ENCODE data around the gene SETD3. TPM values are rescaled to one million over a fixed set of nuclear protein-coding genes. Genes with fewer than 3 reads are reported as not detected.

Gene SETD3
- total RNA-seq, 1 donor from 2014 or later, result 52.9 TPM

GRCh38 chr14:99502989-99503421 is 22.3 kb upstream of the SETD3 start:
- intact Hi-C loops (cut with micrococcal nuclease), result no loop called here

GRCh38 chr14:99497894-99498293 is 17.2 kb upstream of the SETD3 start:
- intact Hi-C loops (cut with micrococcal nuclease), result no loop called here

GRCh38 chr14:99497341-99497740 is 16.7 kb upstream of the SETD3 start:
- intact Hi-C loops (cut with micrococcal nuclease), result no loop called here

DNA sequence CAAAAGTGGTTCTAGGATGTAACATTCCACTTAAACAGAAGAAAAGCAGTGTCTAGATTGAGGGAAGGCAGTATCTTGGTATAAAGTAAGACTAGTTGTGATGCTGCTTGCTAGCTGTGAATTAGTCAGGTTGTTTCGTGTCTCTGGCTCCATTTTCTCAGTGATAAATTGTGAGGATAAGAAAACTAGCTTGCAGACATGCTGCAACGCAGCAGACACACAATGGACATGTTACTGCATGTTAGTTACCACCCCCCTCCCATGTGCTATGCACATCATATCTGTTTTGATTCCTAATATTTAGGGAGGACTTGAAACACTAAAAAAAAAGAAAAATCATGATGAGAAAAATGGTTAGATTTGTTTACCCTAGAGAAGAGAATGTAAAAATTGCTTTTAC is 3.4 kb upstream of the SETD3 start:
- intact Hi-C loops (cut with micrococcal nuclease), result loop anchor here (5.0 to 10.0 kb wide), 3 partner anchors 217 to 751 kb away; partner anchors contain the start of genes EVL and YY1

- intact Hi-C loops (cut with micrococcal nuclease), result loop anchor here (1.0 to 10.0 kb wide), 5 partner anchors 123 to 753 kb away; partner anchors contain the start of genes CCDC85C, CYP46A1, EVL and YY1
These were observed 1.1 kb upstream of the SETD3 start for GRCh38 chr14:99481745-99482099.

- intact Hi-C loops (cut with micrococcal nuclease), result loop anchor here (1.0 to 10.0 kb wide), 5 partner anchors 123 to 754 kb away; partner anchors contain the start of genes CCDC85C, CYP46A1, EVL and YY1
These were observed 472 bp upstream of the SETD3 start, which contains the start of gene CCNK for GRCh38 chr14:99480917-99481744. Gene CCNK, plus strand, starts transcription at chr14:99481409. Its CDS starts 11,269 bp downstream, at chr14:99492678.

GRCh38 chr14:99479160-99479905 is 1.3 kb downstream of the SETD3 start:
- intact Hi-C loops (cut with micrococcal nuclease), result no loop called here

DNA sequence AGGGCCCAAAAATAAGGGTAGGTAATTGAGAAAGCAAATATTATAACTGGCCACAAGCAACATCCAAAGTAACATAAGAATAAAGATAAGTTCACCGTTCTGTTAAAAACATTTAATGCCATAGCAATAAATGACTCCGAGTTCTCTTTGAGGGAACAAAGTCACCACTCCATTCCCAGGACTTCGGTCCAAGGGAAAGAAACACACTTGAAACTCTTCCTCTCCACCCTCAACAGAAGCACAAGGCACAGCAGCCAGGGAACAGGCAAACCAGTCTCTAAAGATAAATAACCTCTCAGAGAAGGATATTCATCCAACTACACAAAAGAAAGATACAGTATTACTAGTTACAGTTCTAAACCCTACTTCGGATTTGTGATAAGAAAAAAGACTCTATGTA is 2.5 kb downstream of the SETD3 start:
- intact Hi-C loops (cut with micrococcal nuclease), result no loop called here

GRCh38 chr14:99476864-99477263 is 3.8 kb downstream of the SETD3 start:
- intact Hi-C loops (cut with micrococcal nuclease), result no loop called here

DNA sequence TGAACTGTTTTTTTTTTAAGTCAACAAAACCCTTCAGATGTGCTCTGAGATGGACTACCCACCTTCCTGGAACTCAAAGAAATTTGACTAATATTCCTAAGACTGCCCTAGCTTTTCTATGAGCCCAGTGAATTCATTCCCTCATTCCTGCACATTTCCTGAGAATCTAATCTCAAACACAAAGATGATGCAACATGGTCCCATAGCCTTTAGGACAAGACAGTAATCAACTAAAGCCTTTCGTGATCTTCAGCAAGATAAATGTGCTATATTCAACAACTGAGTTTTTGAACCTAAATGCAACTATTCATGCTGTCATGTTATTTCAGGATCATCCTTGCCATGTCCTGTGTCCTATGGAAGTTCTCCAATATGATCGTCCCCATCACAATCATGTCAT is 5.0 kb downstream of the SETD3 start:
- intact Hi-C loops (cut with micrococcal nuclease), result no loop called here

DNA sequence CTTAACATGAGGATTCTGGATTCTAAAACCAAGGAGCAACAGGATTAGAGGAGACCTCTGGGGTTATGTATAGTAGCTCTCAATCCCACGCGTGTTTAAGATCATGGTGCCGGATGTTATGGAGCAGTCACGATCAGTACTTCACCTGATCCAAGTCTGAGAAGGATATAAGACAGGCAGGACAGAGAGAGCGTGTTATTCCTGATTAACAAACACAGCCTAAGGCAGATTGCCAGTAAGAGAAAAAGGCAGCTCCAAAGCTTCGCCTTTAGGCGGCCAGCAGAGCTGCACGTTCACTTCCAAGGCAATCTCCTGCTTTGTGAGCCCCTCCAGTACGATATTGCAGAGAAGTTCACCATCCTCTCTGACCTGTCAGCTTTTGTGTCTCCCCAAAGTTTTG is 5.5 kb downstream of the SETD3 start:
- intact Hi-C loops (cut with micrococcal nuclease), result no loop called here

GRCh38 chr14:99473458-99473857 is 7.2 kb downstream of the SETD3 start:
- intact Hi-C loops (cut with micrococcal nuclease), result no loop called here

- intact Hi-C loops (cut with micrococcal nuclease), result no loop called here
These were observed 7.7 kb downstream of the SETD3 start for GRCh38 chr14:99472937-99473336.

DNA sequence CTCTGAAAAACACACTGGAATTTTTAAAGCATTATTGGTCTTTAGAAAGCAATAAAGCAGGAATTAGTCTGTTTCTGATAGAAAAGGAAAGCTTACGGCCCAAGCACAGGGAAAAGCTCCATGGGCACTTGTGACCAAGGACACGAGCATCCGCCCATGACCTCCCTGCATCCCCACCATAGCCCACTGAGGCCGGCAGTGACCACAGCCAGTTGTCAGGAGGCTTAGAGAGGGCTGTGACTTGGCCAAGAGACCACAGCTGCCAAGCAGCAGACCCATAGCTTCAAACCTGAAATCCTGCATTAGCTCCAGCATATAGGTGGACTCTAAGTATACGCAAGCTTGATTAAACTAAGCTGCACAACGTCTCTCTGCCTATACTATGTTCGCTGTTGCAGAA is 8.9 kb downstream of the SETD3 start:
- intact Hi-C loops (cut with micrococcal nuclease), result no loop called here

DNA sequence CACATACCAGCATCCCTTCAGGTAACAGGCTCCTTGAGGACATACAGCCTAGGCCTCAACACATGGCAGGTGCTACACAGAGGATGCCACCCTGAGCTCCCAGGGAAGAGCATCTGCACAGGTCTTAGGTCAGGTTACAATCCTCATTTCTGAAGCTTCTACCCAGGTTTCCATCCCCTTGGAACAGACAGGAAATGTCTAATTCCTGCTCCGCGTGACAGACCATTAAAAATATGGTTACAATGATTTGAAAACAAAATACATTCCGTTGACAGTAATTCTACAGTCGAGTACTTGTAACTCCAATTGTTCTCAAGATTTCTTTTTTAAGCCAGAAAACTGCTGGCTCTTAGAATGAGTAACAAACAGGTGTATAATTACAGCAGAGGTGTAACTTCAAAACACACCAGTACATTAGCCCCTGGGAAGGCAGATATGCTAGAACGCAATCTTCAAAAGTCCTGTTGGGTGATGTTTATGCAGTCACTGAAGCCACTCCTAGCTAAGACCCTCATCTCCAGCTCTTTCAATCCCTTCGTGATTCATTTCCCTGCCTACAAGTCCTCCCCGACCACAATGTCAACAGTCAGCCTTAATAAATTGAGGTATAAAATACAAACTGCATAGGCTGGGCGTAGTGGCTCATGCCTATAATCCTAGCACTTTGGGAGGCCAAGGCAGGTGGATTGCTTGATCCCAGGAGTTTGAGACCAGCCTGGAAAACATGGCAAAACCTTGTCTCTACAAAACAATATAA is 11.6 kb downstream of the SETD3 start:
- intact Hi-C loops (cut with micrococcal nuclease), result no loop called here

DNA sequence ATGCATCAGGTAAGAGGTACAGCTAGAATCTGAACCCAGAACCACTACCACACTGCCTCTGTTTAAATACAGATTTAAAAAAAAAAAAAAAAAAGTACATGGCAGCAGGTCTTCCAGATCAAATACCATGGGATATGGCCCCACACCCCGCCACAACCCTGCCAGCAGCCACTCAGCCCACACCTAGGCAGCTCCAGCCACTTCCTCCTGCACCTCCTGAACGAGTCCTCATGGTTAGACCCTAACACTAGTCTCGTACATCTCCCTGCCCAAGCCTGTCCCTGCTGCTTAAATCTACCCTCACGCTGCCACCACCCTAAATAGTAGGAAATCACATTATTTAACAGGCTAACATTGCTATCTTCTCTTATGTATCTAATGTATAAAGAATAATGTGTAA is 12.6 kb downstream of the SETD3 start:
- intact Hi-C loops (cut with micrococcal nuclease), result no loop called here

- intact Hi-C loops (cut with micrococcal nuclease), result no loop called here
These were observed 13.2 kb downstream of the SETD3 start for GRCh38 chr14:99467336-99468078.

DNA sequence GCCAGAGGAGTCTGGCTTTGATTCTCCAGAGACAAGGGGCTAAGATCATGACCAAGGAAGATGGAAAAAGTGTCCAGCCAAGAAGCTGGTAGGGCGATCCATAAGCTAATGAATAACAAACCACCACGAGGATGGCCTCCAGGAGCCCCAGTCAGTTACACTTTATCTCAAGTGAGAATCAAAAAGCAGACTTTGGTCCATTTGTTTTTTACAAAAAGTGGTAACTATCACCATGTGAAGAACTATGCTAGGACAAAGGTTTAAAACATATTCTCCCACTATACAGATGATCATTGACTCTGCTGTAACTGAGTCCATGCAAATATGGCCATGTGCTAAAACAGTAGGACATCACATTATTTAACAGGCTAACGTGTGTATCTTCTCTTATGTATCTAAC is 13.9 kb downstream of the SETD3 start:
- intact Hi-C loops (cut with micrococcal nuclease), result no loop called here

DNA sequence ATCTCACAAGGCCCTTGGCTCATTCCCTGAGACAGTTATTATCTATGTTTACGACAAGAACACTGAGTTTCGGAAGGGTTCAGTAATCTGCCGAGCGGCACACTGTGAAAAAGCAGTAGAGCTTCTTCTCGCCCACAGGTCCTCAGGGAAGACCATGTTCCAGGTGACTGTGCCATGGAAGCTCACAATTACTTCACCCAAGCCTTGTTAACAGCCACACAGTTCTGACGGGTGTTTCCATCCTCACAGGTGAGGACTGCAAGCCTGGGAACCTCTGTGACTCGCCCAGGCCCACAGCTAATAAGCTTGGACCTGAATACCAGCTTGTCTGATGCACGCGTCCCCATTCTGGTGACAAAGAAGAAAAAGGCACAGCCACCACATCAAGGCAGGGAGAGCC is 15.4 kb downstream of the SETD3 start:
- intact Hi-C loops (cut with micrococcal nuclease), result no loop called here

DNA sequence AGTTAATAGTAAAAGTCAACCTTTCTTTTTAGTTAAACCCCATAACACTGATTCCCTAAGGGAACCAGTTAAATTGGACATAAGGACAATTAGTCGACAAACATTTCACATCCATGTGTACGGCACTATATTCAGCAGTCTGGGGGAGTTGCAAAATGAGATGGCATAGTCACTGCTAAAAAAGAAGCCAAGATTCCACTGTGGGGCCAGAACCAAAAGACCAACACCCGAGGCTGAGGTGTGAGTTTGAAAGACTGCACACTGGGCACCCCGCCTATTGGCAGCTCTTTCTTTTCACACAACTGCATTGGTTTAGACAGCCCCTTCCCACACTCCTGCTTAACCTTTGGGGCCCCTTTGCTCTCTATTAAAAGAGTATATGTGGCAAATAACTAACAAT is 16.7 kb downstream of the SETD3 start:
- intact Hi-C loops (cut with micrococcal nuclease), result no loop called here

DNA sequence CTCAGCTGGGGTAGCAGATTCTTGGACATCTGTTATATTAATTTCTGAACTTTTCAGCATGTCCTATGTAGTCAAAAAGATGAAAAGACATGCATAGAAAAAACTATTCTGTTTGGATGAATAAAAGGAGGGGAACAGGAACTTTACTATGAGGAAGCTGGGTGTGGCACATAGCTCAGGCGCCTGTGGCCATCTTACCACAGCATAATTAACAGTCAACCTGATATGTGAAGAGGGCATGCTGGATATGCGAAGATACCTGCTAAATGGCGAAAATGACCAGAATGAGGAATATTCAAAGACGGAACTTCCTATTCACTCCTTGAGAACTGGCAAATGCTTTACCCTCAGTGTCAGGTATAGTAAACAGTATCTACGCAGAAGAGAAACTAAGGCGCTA is 18.4 kb downstream of the SETD3 start:
- intact Hi-C loops (cut with micrococcal nuclease), result no loop called here
